HTERT RPE-1 (cell line): ENCODE data around the gene NFE2L2.
"Not testable (repeated sequence)": the region's sequence is repeated elsewhere in the genome, so short reads cannot be mapped to it uniquely, and the experiment has no call there.

Source experiments
- in situ Hi-C: fragments of 300-500 bp; cut with MboI; formaldehyde crosslinking; loops from 4 replicates; pipeline ENCODE4 v1.14.3; 2020; ENCODE audit warnings: low sequenced_read_pairs

NFE2L2 gene

GRCh38 chr2:177258059-177258458 lies 6.5 kb downstream of the NFE2L2 start:
- in situ Hi-C loops, result no loop called here

GRCh38 chr2:177257471-177257870 lies 7.1 kb downstream of the NFE2L2 start:
- in situ Hi-C loops, result no loop called here

GRCh38 chr2:177256695-177257094 lies 7.8 kb downstream of the NFE2L2 start:
- in situ Hi-C loops, result no loop called here

- in situ Hi-C loops, result no loop called here
Measured at GRCh38 chr2:177256026-177256425, 8.5 kb downstream of the NFE2L2 start.

- in situ Hi-C loops, result no loop called here
Measured at GRCh38 chr2:177255227-177255601, 9.3 kb downstream of the NFE2L2 start.

GRCh38 chr2:177254433-177255226 lies 9.9 kb downstream of the NFE2L2 start:
- in situ Hi-C loops, result no loop called here

GRCh38 chr2:177253704-177254103 lies 10.8 kb downstream of the NFE2L2 start:
- in situ Hi-C loops, result no loop called here

GRCh38 chr2:177252808-177253531 lies 11.6 kb downstream of the NFE2L2 start:
- in situ Hi-C loops, result no loop called here

- in situ Hi-C loops, result no loop called here
Measured at GRCh38 chr2:177251165-177251542, 13.4 kb downstream of the NFE2L2 start.

- in situ Hi-C loops, result no loop called here
Measured at GRCh38 chr2:177250461-177250860, 14.1 kb downstream of the NFE2L2 start.

GRCh38 chr2:177249038-177249437 lies 15.5 kb downstream of the NFE2L2 start:
- in situ Hi-C loops, result no loop called here

- in situ Hi-C loops, result no loop called here
Measured at GRCh38 chr2:177247693-177248262, 16.7 kb downstream of the NFE2L2 start.

GRCh38 chr2:177246523-177247030 lies 17.9 kb downstream of the NFE2L2 start:
- in situ Hi-C loops, result not testable (repeated sequence)

GRCh38 chr2:177246000-177246399 lies 18.5 kb downstream of the NFE2L2 start:
- in situ Hi-C loops, result no loop called here

GRCh38 chr2:177245010-177245422 lies 19.5 kb downstream of the NFE2L2 start:
- in situ Hi-C loops, result no loop called here

GRCh38 chr2:177244244-177244771 lies 20.2 kb downstream of the NFE2L2 start:
- in situ Hi-C loops, result no loop called here

- in situ Hi-C loops, result no loop called here
Measured at GRCh38 chr2:177243476-177243875, 21.1 kb downstream of the NFE2L2 start.

- in situ Hi-C loops, result no loop called here
Measured at GRCh38 chr2:177243073-177243472, 21.5 kb downstream of the NFE2L2 start.

- in situ Hi-C loops, result no loop called here
Measured at GRCh38 chr2:177242121-177242987, 22.2 kb downstream of the NFE2L2 start.

GRCh38 chr2:177241711-177242120 lies 22.8 kb downstream of the NFE2L2 start:
- in situ Hi-C loops, result no loop called here
